DMS53 treated with DMSO at 0.1 percent for 48 hours (cell line): ENCODE measurements around the gene ZNRF4.

ENCODE experiments used
- DNase-seq: peaks from one replicate; lab custom pipeline; 2025; ENCODE audit not compliant: unreplicated experiment; lab: John Stamatoyannopoulos, UW

ZNRF4 gene

DNA sequence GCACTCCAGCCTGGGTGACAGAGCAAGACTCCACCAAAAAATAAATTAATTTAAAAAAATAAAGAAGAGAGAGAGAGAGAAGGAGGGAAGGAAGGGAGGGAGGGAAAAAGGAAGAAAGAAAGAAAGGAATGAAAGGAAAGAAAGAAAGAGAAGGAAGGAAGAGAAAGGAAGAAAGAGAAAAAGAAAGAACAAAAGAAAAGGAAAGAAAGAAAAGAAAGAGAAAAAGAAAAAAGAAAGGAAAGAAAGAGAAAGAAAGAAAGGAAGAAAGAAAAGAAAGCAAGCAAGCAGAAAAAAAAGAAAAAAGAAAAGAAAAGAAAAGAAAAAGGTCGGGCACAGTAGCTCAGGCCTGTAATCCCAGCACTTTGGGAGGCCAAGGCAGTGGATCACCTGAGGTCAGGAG, 14.9 kb upstream of the ZNRF4 start:
- DNase-seq = no peak

DNA sequence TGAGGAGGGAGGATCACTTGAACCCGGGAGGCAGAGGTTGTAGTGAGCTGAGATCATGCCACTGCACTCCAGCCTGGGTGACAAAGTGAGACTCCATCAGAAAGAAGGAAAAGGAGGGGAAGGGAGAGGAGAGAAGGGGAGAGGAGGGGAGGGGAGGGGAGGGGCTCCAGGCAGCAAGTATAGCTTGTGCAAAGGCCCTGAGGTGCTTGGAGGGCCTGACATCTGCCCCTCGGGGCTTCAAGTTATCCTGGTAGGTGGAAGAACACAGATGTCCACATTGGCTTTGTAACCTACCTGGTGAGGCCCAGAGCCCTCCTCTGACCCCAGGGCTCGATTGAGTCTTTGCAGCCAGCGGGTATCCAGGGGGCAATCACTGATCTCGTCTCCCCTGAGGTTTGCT, 11.5 kb upstream of the ZNRF4 start:
- DNase-seq = no peak

DNA sequence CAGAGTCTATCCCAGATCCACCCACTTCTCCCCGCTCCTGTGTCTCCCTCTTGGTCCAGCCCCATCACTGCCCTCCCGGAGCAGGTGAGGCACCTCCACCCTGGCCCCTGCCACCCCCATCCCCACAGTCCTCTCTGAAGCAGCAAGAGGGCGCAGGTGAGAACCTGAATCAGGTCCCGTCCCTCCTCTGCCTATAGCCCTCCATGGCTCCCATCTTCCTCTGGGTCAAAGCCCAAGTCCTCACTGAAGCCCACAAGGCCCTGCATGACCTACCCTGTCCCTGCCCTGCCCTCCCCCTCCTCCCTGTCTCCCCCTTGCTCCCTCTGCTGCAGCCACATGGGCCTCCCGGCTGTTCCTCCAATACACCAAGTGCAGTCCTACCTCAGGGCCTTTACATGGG, 10.8 kb upstream of the ZNRF4 start:
- no peak for DNase-seq

GRCh38 chr19:5445071-5445470, 10.1 kb upstream of the ZNRF4 start:
- no peak for DNase-seq

DNA sequence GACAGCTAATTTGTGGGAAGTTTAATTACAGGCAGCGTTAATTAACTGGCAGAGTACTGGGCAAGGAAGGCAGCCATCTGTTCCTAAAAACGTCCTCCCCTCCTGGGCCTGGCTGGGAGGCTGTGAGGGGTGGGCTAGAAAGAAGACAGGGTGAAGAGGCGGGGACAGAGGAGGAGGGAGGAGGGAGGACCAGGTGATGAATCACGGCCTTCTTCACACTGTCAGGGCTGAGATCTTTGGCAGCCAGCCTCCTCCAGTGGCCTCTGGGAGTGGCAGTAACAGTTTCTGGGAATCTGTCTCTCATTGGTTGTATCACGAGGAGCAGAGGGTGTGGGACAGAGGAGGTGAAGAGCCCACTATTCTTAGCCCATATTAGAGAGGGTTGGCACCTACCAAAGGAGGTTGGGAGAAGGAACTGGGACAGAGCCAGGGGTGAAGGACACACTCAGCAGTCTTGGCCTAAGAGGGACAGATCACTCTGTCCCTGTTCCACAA, 9.6 kb upstream of the ZNRF4 start:
- DNase-seq = no peak

DNA sequence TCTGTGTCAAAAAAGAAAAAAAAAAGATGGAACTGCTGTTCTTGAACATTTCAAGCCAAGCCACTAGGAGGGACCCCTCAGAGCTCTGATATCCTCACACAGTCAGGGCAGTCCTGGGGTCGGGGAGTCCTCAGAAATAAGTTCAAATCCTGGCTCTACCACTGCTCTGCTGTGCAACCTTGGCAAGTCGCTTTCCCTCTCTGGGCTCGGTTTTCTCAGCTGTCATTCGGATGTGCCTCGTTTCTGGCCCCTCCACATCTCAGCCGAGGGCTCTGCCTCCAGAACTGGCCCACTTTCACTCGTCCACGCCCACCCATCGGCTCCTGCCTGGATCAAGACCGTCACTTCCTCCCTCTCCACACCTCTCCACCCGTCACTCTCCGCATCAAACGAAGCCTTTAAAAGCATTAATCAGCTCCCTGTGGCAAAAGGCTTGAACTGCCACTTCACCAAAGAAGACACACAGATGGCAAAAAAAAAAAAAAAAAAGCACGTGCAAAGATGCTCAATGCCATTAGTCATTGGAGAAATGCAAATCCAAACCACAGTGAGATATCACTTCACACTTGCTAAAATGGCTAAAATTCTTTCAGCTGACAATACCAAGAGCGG, 7.4 kb upstream of the ZNRF4 start:
- no peak for DNase-seq

- DNase-seq = no peak
Measured at GRCh38 chr19:5448374-5448773, 6.8 kb upstream of the ZNRF4 start.

GRCh38 chr19:5450482-5451126, 4.6 kb upstream of the ZNRF4 start:
- DNase-seq = no peak

- no peak for DNase-seq
Measured at GRCh38 chr19:5451494-5451893, 3.7 kb upstream of the ZNRF4 start.

DNA sequence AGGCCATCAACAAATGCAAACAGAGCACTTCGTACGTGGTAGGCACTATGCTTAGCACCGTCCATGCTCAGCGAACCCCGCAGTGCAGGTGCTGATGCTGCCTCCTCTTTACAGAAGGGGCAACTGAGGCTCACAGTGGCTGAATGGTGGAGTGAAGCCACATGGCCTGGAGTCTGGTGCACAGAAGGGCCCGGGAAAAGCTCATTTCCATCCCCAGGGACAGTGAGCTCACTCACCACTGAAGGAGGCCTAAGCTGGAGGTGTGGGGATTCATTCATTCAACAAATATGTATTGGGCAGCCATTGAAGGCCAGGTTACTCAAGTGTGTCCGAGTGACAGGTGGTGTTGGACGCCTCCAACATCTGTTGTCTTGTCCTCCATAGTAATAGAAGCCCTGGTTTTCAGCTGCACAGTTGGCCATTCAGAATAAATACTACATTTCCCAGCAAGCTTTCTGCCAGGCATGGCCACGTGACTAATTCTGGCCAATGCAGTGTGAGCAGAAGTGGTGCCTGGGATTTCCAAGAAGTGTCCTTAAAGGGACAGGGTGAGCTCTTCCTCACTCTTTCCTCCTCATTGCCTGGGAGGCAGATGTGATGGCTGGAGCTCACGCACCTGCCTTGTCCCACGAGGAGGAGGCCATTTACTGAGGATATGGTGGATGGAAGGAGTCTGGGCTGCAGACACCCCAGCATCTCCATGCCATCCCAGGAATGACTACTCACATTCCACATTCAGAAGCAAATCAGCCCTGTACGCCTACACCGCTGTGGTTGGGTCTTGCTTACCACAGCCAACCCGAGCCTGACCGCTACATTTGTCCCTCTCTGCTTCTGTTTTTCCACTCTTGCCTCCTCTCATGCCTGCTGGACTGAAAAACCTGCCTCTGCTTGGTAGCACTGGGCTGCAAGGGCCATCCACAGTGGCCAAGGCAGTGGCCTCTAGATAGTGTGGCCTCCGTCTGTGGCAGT, 2.3 kb upstream of the ZNRF4 start:
- DNase-seq = no peak

DNA sequence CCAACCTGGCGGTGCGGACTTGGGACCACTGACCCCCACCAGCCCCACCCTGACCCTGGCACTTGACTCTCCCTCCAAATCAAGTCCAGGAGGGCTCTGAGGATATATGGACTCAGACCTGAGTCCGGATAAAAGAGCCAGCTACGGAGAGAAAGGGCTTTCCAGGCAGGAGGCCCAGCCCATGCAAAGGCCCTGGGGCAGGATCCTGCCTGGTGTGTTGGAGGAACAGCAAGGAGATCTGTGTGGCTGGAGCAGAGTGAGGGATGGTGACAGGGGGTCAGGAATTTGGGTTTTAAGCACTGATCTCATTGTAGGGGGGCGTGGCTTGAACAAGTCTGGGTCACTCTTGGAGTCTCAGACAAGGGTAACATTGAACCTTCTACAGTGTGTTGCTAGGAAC, 474 bp upstream of the ZNRF4 start:
- no peak for DNase-seq

- no peak for DNase-seq
Measured at GRCh38 chr19:5456130-5456840, 1.1 kb downstream of the ZNRF4 start.

- no peak for DNase-seq
Measured at GRCh38 chr19:5456841-5457200, 1.6 kb downstream of the ZNRF4 start.

DNA sequence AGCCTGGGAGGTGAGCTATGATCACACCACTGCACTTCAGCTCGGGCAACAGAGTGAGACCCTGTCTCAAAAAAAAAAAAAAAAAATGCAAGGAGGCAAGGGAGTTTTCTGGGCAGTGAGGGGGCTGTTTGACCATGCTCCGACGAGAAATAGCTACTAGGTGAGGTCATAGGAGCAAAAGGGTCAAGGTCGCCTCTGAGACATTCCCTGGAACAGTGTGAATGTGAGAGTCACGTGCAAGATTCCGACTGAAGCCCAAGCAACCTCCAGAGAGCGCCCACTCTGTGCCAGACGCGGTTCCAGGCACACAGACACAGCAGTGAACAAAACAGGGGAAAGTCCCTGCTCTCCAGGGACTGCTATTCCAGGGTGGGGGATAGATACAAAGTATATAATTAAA, 2.5 kb downstream of the ZNRF4 start:
- DNase-seq = no peak

DNA sequence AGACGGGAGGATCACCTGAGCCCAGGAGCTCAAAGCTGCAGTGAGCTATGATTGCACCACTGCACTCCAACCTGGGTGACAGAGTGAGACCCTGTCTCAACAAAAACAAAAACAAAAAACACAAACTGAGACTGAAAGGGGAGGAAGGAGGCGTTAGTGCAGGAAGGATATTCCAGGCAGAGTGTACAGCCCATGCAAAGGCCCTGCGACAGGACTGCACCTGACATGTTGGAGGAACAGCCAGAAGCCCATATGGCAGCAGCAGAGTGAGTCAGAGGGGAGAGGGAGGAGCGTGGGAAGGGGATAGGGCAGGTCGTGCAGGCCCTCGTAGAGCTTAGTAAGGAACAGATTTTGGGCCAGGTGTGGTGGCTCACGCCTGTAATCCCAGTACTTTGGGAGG, 3.2 kb downstream of the ZNRF4 start:
- DNase-seq = no peak

DNA sequence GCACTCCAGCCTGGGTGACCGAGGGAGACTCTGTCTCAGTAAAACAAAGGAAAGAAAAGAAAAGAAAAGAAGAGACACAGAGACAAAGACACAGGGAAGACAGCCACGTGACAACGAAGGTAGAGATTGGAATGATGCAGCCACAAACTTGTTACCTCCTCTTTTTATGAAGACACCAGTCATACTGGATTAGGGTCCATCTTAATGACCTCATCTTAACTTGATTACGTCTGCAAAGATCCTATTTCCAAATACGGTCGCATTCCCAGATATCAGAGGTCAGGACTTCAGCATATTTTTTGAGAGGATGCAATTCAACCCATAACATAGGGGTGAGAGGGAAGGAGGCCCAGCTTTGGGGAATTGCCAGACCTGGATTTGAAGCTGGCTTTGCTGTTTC, 4.1 kb downstream of the ZNRF4 start:
- DNase-seq = no peak

DNA sequence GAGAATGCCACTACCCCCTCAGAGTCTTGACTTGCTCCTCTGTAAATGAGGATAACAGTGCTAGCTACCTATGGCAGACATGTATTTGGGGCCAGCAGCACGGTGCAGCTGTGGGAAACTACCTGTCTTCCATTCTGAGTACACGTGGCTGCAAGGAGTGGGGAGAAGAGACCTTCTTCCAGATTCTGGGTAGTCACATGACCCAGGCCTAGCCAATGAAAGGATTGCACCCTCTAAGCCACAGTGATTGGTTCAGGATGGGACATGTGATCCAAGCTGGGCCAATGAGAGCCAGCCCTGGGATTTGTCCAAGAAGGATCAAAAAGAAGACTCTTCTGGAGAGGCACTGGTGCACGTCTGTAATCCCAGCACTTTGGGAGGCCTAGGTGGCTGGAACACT, 5.5 kb downstream of the ZNRF4 start:
- no peak for DNase-seq

GRCh38 chr19:5463959-5464358, 8.7 kb downstream of the ZNRF4 start:
- no peak for DNase-seq

GRCh38 chr19:5466072-5466471, 10.9 kb downstream of the ZNRF4 start:
- DNase-seq = no peak

GRCh38 chr19:5466814-5467291, 11.6 kb downstream of the ZNRF4 start:
- DNase-seq = no peak

DNA sequence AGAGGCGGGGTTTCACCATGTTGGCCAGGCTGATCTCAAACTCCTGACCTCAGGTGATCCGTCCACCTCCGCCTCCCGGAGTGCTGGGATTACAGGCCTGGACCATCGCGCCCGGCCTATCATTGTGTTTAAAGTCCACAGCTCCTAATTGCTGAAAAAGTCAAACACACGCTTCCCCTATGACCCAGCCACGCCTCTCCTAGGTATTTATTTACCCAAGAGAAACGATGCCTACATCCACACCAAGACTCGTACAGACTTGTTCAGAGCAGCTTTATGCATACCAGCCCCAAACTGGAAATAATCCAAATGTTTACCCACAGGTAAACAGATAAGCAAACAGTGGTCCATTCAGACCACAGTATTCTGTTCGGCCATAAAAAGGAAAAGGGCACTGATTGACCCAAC, 15.1 kb downstream of the ZNRF4 start:
- DNase-seq = no peak
